ENCODE results near the gene MXI1. TPM values are rescaled to one million over a fixed set of nuclear protein-coding genes. Genes with fewer than 3 reads are reported as not detected.

MXI1 gene
- total and polyA plus RNA-seq, 4 donors = 9.6 to 52.0 (median 14.2) TPM

DNA sequence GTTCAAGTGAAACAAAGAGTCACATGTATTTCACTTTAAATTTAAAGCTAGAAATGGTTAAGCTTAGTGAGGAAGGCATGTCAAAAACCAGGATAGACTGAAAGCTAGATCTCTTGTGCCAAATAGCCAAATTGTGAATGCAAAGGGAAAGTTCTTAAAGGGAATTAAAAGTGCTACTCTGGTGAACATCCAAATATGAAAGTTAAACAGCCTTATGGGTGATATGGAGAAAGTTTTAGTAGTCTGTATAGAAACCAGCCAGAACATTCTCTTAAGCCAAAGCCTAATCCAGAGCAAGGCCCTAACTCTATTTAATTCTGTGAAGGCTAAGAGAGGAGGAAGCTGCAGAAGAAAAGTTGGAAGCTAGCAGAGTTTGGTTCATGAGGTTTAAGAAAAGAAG is 47.1 kb downstream of the MXI1 start:
- no peak for TF ChIP-seq NR2F2 (IDR thresholded peaks at IDR 0.05)
- no peak for TF ChIP-seq HNF4A (conservative IDR thresholded peaks at IDR 0.05)
- TF ChIP-seq FOXA1 (IDR thresholded peaks at IDR 0.05) = no peak
- TF ChIP-seq, protein P1, sequence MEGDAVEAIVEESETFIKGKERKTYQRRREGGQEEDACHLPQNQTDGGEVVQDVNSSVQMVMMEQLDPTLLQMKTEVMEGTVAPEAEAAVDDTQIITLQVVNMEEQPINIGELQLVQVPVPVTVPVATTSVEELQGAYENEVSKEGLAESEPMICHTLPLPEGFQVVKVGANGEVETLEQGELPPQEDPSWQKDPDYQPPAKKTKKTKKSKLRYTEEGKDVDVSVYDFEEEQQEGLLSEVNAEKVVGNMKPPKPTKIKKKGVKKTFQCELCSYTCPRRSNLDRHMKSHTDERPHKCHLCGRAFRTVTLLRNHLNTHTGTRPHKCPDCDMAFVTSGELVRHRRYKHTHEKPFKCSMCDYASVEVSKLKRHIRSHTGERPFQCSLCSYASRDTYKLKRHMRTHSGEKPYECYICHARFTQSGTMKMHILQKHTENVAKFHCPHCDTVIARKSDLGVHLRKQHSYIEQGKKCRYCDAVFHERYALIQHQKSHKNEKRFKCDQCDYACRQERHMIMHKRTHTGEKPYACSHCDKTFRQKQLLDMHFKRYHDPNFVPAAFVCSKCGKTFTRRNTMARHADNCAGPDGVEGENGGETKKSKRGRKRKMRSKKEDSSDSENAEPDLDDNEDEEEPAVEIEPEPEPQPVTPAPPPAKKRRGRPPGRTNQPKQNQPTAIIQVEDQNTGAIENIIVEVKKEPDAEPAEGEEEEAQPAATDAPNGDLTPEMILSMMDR (IDR thresholded peaks at IDR 0.05; ENCODE audit: low read depth, low read length, missing input control) = no peak
- no peak for TF ChIP-seq TAF1 (conservative IDR thresholded peaks at IDR 0.05)
- no peak for TF ChIP-seq FOXA2 (IDR thresholded peaks at IDR 0.05)
- TF ChIP-seq YY1 (IDR thresholded peaks at IDR 0.05) = no peak
- no peak for TF ChIP-seq RXRA (IDR thresholded peaks at IDR 0.05)
- TF ChIP-seq, protein P2, sequence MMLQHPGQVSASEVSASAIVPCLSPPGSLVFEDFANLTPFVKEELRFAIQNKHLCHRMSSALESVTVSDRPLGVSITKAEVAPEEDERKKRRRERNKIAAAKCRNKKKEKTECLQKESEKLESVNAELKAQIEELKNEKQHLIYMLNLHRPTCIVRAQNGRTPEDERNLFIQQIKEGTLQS (IDR thresholded peaks at IDR 0.05) = no peak
- TF ChIP-seq, protein P3, sequence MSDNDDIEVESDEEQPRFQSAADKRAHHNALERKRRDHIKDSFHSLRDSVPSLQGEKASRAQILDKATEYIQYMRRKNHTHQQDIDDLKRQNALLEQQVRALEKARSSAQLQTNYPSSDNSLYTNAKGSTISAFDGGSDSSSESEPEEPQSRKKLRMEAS (IDR thresholded peaks at IDR 0.05) = no peak
- no peak for TF ChIP-seq GABPA (IDR thresholded peaks at IDR 0.05 in 1 of 2, conservative IDR thresholded peaks at IDR 0.05 in 1 of 2)
- no peak overlapping the region for H3K9ac ChIP-seq (ENCODE audit: low read depth in 1 of 2, low read length in 2 of 2)

DNA sequence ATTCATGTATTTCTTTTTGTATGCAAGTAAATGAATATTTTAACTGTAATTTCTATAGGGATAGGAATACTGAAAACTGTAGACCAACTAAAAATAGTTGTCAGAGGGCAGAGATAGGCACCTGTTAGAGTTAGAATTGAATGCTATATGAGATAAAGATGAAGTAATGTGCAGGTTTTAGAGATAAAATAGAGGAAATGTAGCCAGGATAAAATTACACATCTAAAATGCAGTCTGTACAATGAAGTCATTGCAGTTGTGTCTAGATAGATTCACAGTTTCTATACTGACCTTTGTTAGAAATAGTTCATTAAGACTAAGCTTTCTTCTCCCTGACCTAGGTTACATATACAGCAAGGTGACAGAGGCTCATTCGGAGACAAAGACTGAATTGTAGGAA is 51.1 kb downstream of the MXI1 start:
- Histone ChIP-seq H3K27me3 (ENCODE audit: control insufficient read depth in 4 of 4, insufficient read depth in 4 of 4, low read length in 3 of 4) (no peaks in the 10 kb centered on the region), H3K27ac (ENCODE audit: low read depth in 1 of 2, low read length in 2 of 2) (no peak overlapping the region), H3K4me1 (ENCODE audit: control insufficient read depth in 4 of 4, insufficient read depth in 4 of 4, low read length in 3 of 4) (peaks cover 0 to 6% (median 0%) of the 10 kb centered on the region in 4 donors), H3K9ac (ENCODE audit: low read depth in 1 of 2, low read length in 2 of 2) (no peak overlapping the region), H3K9me3 (ENCODE audit: control insufficient read depth in 4 of 4, low read length in 3 of 4) (no peaks in the 10 kb centered on the region), H3K36me3 (ENCODE audit: control insufficient read depth in 4 of 4, insufficient read depth in 3 of 4, low read depth in 1 of 4, low read length in 3 of 4) (no peaks in the 10 kb centered on the region), H3K4me3 (ENCODE audit: low read depth in 1 of 3, low read length in 3 of 3) (no peak overlapping the region)
- no peak for DNase-seq (ENCODE audit: low spot score)
- WGBS = 91% methylated on average over 1 of the region's 1 CpG
- TF ChIP-seq RXRA (IDR thresholded peaks at IDR 0.05) = no peak
- no peak for TF ChIP-seq YY1 (IDR thresholded peaks at IDR 0.05)
- no peak for TF ChIP-seq HNF4A (conservative IDR thresholded peaks at IDR 0.05)
- TF ChIP-seq, protein P1 (IDR thresholded peaks at IDR 0.05; ENCODE audit: low read depth, low read length, missing input control) = no peak
- TF ChIP-seq, protein P3 (IDR thresholded peaks at IDR 0.05) = no peak
- TF ChIP-seq FOXA1 (IDR thresholded peaks at IDR 0.05) = no peak

More for the DNA sequence above, 47.1 kb downstream of the MXI1 start:
- no peak for DNase-seq (ENCODE audit: low spot score)
- no peaks in the 10 kb centered on the region for H3K9me3 ChIP-seq (ENCODE audit: control insufficient read depth in 4 of 4, low read length in 3 of 4)
- no peaks in the 10 kb centered on the region for H3K4me1 ChIP-seq (ENCODE audit: control insufficient read depth in 4 of 4, insufficient read depth in 4 of 4, low read length in 3 of 4)
- H3K27me3 ChIP-seq (ENCODE audit: control insufficient read depth in 4 of 4, insufficient read depth in 4 of 4, low read length in 3 of 4) = no peaks in the 10 kb centered on the region
- H3K27ac ChIP-seq (ENCODE audit: low read depth in 1 of 2, low read length in 2 of 2) = no peak overlapping the region
- no peak overlapping the region for H3K4me3 ChIP-seq (ENCODE audit: low read depth in 1 of 3, low read length in 3 of 3)
- no peaks in the 10 kb centered on the region for H3K36me3 ChIP-seq (ENCODE audit: control insufficient read depth in 4 of 4, insufficient read depth in 3 of 4, low read depth in 1 of 4, low read length in 3 of 4)

DNA sequence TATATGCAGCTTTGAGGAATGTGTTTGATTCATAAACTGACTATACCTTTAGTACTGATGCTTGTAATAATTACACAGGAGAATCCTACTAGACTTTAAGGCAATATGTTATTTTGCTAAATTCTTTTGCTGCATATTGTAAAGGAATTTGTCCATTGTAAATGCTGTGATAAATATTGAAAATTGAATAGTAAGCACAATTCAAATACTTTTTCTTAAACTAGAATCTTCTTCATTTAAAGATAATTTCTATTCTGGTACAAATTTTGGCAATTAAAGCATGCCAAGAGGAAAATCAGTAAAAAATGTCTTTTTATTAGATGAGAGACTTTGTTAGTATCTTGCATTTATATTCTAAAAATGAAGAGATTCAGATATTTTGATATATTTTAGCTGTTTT is 51.9 kb downstream of the MXI1 start:
- no peaks in the 10 kb centered on the region for H3K9me3 ChIP-seq (ENCODE audit: control insufficient read depth in 4 of 4, low read length in 3 of 4)
- H3K9ac ChIP-seq (ENCODE audit: low read depth in 1 of 2, low read length in 2 of 2) = no peak overlapping the region
- DNase-seq (ENCODE audit: low spot score) = no peak
- no peak overlapping the region for H3K4me3 ChIP-seq (ENCODE audit: low read depth in 1 of 3, low read length in 3 of 3)
- H3K27ac ChIP-seq (ENCODE audit: low read depth in 1 of 2, low read length in 2 of 2) = no peak overlapping the region
- no peaks in the 10 kb centered on the region for H3K27me3 ChIP-seq (ENCODE audit: control insufficient read depth in 4 of 4, insufficient read depth in 4 of 4, low read length in 3 of 4)
- H3K36me3 ChIP-seq (ENCODE audit: control insufficient read depth in 4 of 4, insufficient read depth in 3 of 4, low read depth in 1 of 4, low read length in 3 of 4) = no peaks in the 10 kb centered on the region
- H3K4me1 ChIP-seq (ENCODE audit: control insufficient read depth in 4 of 4, insufficient read depth in 4 of 4, low read length in 3 of 4) = peaks cover 0 to 6% (median 0%) of the 10 kb centered on the region in 4 donors
- TF ChIP-seq, protein P3 (IDR thresholded peaks at IDR 0.05) = no peak
- TF ChIP-seq RXRA (IDR thresholded peaks at IDR 0.05) = no peak
- TF ChIP-seq SP1 (IDR thresholded peaks at IDR 0.05) = no peak
- TF ChIP-seq, protein P1 (IDR thresholded peaks at IDR 0.05; ENCODE audit: low read depth, low read length, missing input control) = no peak
- no peak for TF ChIP-seq JUND (IDR thresholded peaks at IDR 0.05)
- TF ChIP-seq, protein P4, sequence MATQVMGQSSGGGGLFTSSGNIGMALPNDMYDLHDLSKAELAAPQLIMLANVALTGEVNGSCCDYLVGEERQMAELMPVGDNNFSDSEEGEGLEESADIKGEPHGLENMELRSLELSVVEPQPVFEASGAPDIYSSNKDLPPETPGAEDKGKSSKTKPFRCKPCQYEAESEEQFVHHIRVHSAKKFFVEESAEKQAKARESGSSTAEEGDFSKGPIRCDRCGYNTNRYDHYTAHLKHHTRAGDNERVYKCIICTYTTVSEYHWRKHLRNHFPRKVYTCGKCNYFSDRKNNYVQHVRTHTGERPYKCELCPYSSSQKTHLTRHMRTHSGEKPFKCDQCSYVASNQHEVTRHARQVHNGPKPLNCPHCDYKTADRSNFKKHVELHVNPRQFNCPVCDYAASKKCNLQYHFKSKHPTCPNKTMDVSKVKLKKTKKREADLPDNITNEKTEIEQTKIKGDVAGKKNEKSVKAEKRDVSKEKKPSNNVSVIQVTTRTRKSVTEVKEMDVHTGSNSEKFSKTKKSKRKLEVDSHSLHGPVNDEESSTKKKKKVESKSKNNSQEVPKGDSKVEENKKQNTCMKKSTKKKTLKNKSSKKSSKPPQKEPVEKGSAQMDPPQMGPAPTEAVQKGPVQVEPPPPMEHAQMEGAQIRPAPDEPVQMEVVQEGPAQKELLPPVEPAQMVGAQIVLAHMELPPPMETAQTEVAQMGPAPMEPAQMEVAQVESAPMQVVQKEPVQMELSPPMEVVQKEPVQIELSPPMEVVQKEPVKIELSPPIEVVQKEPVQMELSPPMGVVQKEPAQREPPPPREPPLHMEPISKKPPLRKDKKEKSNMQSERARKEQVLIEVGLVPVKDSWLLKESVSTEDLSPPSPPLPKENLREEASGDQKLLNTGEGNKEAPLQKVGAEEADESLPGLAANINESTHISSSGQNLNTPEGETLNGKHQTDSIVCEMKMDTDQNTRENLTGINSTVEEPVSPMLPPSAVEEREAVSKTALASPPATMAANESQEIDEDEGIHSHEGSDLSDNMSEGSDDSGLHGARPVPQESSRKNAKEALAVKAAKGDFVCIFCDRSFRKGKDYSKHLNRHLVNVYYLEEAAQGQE (IDR thresholded peaks at IDR 0.05) = no peak
- TF ChIP-seq FOXA1 (IDR thresholded peaks at IDR 0.05) = no peak
- TF ChIP-seq TAF1 (conservative IDR thresholded peaks at IDR 0.05) = no peak
- no peak for TF ChIP-seq EGR1 (IDR thresholded peaks at IDR 0.05; ENCODE audit: low read depth in 2 of 2)
- TF ChIP-seq RAD21 (IDR thresholded peaks at IDR 0.05) = no peak
- TF ChIP-seq HNF4A (conservative IDR thresholded peaks at IDR 0.05) = no peak
